K562 (cell line): ENCODE measurements around the gene CPM. TPM values are rescaled to one million over a fixed set of nuclear protein-coding genes. Genes with fewer than 3 reads are reported as not detected.

Experiments used
- ATAC-seq: fragments of 200-7000 bp; cut with Tn5 transposase; 3 replicates; pipeline ENCODE4 v1.9.1; 2020; ENCODE audit warnings: moderate library complexity
- BruUV-seq: library from RNA; stranded (reverse); fragments of 400-500 nt; replicated peaks from 2 replicates; lab custom pipeline; 2021; lab: Mats Ljungman, UMichigan
- CTCF ChIA-PET: fragments of 300-600 bp; formaldehyde crosslinking; extraction: SDS; loops from one replicate; lab custom pipeline; 2021; ENCODE audit warnings: low intra/inter-chr PET ratio; lab: Yijun Ruan, JAX
- POLR2A ChIA-PET: fragments of 300-600, 350-650 bp; sonication (Branson Sonifier 250); formaldehyde crosslinking; extraction: SDS; loops from one replicate; lab custom pipeline; 2021; ENCODE audit warnings: antibody characterized with exemption, inconsistent platforms; lab: Yijun Ruan, JAX
- DNase-seq, 4 experiments: peaks; one replicate each; pipeline versions ENCODE4 v3.0.0 to v3.0.0-alpha.2; 2011 to 2018; ENCODE audit warnings: low spot score in 3 of 4, mixed read lengths in 3 of 4; ENCODE audit errors: extremely low read depth in 1 of 4
- FAIRE-seq: peaks from 2 replicates; lab custom pipeline; 2011; peaks lifted over from hg19 to GRCh38; lab: Jason Lieb, UNC
- H2AFZ ChIP-seq: 2 replicates; pipeline ENCODE4 v1.6.0; 2011; ENCODE audit warnings: low read depth, low read length, control low read depth, inconsistent platforms
- H3K27ac ChIP-seq: fragments of 200-600 bp; 3 replicates; pipeline ENCODE4 v1.8.0; 2011; ENCODE audit warnings: low read depth, mild to moderate bottlenecking, control low read depth, inconsistent platforms, low read length, moderate library complexity, mixed read lengths; ENCODE audit errors: extremely low read depth
- H3K27me3 ChIP-seq, 2 experiments: fragments of 300-600 bp in 1 of 2; 2 replicates in 1 of 2; 3 replicates in 1 of 2; pipeline versions ENCODE4 v1.6.0 to v1.8.0; 2011; ENCODE audit warnings: inconsistent platforms in 2 of 2, low read length in 2 of 2, mild to moderate bottlenecking in 1 of 2, mixed read lengths in 1 of 2, moderate library complexity in 1 of 2; ENCODE audit not compliant: control insufficient read depth in 2 of 2, insufficient read depth in 2 of 2
- H3K36me3 ChIP-seq: fragments of 300-600 bp; 3 replicates; pipeline ENCODE4 v1.8.0; 2011; ENCODE audit warnings: mild to moderate bottlenecking, low read length, inconsistent platforms; ENCODE audit not compliant: control insufficient read depth, insufficient read depth
- H3K4me1 ChIP-seq, 2 experiments: fragments of 200-600 bp in 1 of 2; replicated peaks in 1 of 2; 2 replicates in 1 of 2; 3 replicates in 1 of 2; pipeline versions ENCODE4 v1.5.1 to v1.8.0; 2011; ENCODE audit warnings: inconsistent platforms in 2 of 2, low read length in 2 of 2, mild to moderate bottlenecking in 1 of 2, mixed read lengths in 1 of 2, moderate library complexity in 1 of 2; ENCODE audit not compliant: control insufficient read depth in 2 of 2, insufficient read depth in 2 of 2
- H3K4me2 ChIP-seq: 2 replicates; pipeline ENCODE4 v1.6.1; 2011; ENCODE audit warnings: low read length, control low read depth, inconsistent platforms, mixed read lengths; ENCODE audit not compliant: insufficient read depth
- H3K4me3 ChIP-seq: fragments of 200-600 bp; sonication (generic), shearing (Covaris generic); 2 replicates; pipeline ENCODE4 v1.5.1; 2016; ENCODE audit warnings: control low read depth, inconsistent platforms
- H3K79me2 ChIP-seq: fragments of 200-600 bp; 3 replicates; pipeline ENCODE4 v1.8.0; 2011; ENCODE audit warnings: low read length, inconsistent platforms; ENCODE audit not compliant: control insufficient read depth, insufficient read depth
- H3K9ac ChIP-seq, 2 experiments: 2 replicates each; pipeline versions ENCODE4 v1.6.0 to v1.6.1; 2011; ENCODE audit warnings: low read depth in 2 of 2, low read length in 2 of 2, control low read depth in 1 of 2, inconsistent platforms in 1 of 2, mild to moderate bottlenecking in 1 of 2, mixed read lengths in 1 of 2; ENCODE audit not compliant: insufficient read depth in 1 of 2
- H3K9me1 ChIP-seq: one replicate; pipeline ENCODE4 v1.6.0; 2011; ENCODE audit warnings: inconsistent platforms, mild to moderate bottlenecking, low read length, moderate library complexity; ENCODE audit not compliant: control insufficient read depth, insufficient read depth
- H3K9me3 ChIP-seq: replicated peaks from 2 replicates; pipeline ENCODE4 v1.5.1; 2011; ENCODE audit warnings: low read depth, low read length, inconsistent platforms; ENCODE audit not compliant: control insufficient read depth, insufficient read depth
- H4K20me1 ChIP-seq: replicated peaks from 2 replicates; pipeline ENCODE4 v1.6.1; 2011; ENCODE audit warnings: low read length, inconsistent platforms, mixed read lengths; ENCODE audit not compliant: control insufficient read depth, insufficient read depth
- BMI1 ChIP-seq: fragments of 150-350 bp; IDR thresholded peaks from 2 replicates; pipeline ENCODE4 v1.6.1; 2014; ENCODE audit warnings: low read length
- GATAD2B ChIP-seq: fragments of 450-650 bp; IDR thresholded peaks from 2 replicates; pipeline ENCODE4 v1.6.1; 2017; ENCODE audit warnings: mild to moderate bottlenecking, borderline replicate concordance
- POLR2A ChIP-seq: fragments of 450-650 bp; conservative IDR thresholded peaks from 2 replicates; pipeline ENCODE4 v1.6.1; 2016
- WGBS: fragments of 100-300 bp; shearing (Covaris generic); methylation state at CpG from one replicate; pipeline ENCODE4 v1.1.6; 2016; ENCODE audit warnings: low coverage, mixed read lengths; ENCODE audit not compliant: insufficient coverage; ENCODE audit errors: missing lambda C conversion rate; 5-methylcytosine and 5-hydroxymethylcytosine counted together
- in situ Hi-C: fragments of 300-500 bp; cut with MboI; formaldehyde crosslinking; loops from 4 replicates; pipeline ENCODE4 v1.15.0; 2018; ENCODE audit warnings: inconsistent platforms, mixed read lengths
- intact Hi-C: fragments of 100-400 bp; cut with micrococcal nuclease; formaldehyde crosslinking; loops from 2 replicates; pipeline ENCODE4 v1.14.2; 2022
- polyA plus RNA-seq, 8 experiments: library from polyadenylated mRNA; depleted of rRNA in 4 of 8; stranded (reverse) in 5 of 8; unstranded in 3 of 8; fragments of >200 nt; fragmentation: Nextera tagmentation in 2 of 8; fragmentation: Illumina TruSeq in 1 of 8; extraction: Ambion mirVana in 2 of 8; extraction: Trizol in 1 of 8; gene quantifications; 2 replicates each; pipeline versions ENCODE4 v1.2.1 to v1.2.3, GENCODE V29; 2011 to 2014; ENCODE audit warnings: inconsistent platforms in 1 of 8, missing spikeins in 1 of 8
- total RNA-seq, 7 experiments: library from RNA; depleted of rRNA in 6 of 7; stranded (reverse); fragments of >200 nt in 6 of 7; fragmentation: Illumina TruSeq in 2 of 7; extraction: Trizol in 2 of 7; gene quantifications; 2 replicates each; pipeline versions ENCODE4 v1.2.1 to v1.2.3, GENCODE V29; 2011 to 2021; ENCODE audit warnings: low replicate concordance in 1 of 7
- TF ChIP-seq, protein P1 (sequence below): fragments of 450-650 bp; IDR thresholded peaks from 2 replicates; pipeline ENCODE4 v1.6.1; 2016

Gene CPM
- total and polyA plus RNA-seq, 9 of the 15 experiments (the other 6 are each of a cell fraction or from before 2014, with no cell fraction given), result 0.31 TPM; not detected in 8

DNA sequence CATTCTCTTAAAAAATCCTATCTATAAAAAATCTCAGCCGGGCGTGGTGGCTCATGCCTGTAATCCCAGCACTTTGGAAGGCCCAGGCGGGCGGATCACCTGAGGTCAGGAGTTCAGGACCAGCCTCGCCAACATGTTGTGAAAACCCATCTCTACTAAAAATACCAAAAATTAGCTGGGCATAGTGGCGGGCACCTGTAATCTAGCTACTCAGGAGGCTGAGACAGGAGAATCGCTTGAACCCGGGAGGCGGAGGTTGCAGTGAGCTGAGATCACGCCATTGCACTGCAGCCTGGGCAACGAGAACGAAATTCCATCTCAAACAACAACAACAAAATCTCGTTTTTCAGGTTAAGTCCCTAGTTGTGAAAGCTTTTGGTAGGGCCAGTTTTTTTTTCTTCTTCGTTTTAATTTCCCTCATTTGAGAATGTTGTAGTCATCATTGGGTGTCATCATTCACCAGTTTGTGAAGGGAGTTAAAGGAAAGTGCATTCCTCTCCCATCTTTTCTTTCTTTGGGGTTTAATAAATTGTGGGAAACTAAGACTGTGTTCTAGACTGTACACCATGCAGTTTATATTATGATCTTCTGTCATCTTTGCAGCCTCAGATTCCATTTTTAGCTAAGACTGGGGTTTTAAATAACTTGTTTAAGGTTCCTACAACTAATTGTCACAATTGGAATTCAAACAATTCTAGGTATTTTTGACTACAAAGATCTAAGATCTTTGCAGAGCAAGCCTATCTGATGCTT, 101.0 kb downstream of the CPM start:
- no peaks in the 10 kb centered on the region; the same call in 1 of the 2 replicates for H4K20me1 ChIP-seq
- in situ Hi-C loops (no loop called here), intact Hi-C loops (no loop called here)
- DNase-seq (no peak), ATAC-seq (no peak), FAIRE-seq (no peak)
- no peak overlapping the region for H3K4me2 ChIP-seq
- H3K4me3 ChIP-seq, result no peak overlapping the region
- H3K4me1 ChIP-seq, result no peaks in the 10 kb centered on the region
- H3K9me1 ChIP-seq, result no peaks in the 10 kb centered on the region
- no peak overlapping the region for H3K27ac ChIP-seq
- H3K27me3 ChIP-seq, result no peaks in the 10 kb centered on the region
- no peak overlapping the region for H3K9ac ChIP-seq
- H3K79me2 ChIP-seq, result peaks cover 8% of the 10 kb centered on the region; the same call in 1 of the 3 replicates
- peaks cover 93% of the 10 kb centered on the region for H3K36me3 ChIP-seq
- ChIA-PET POLR2A (interaction anchor here (0.6 kb wide), 1 partner anchor 528 kb away, joined by 3 read pairs; no protein-coding TSS in a partner anchor), CTCF (no interaction called here)
- H3K9me3 ChIP-seq, result no peaks in the 10 kb centered on the region
- 94% methylated on average over 13 of the region's 14 CpGs for WGBS
- H2AFZ ChIP-seq, result no peak overlapping the region
- TF ChIP-seq GATAD2B, result no peak
- 0 out of 2 replicates have a peak, but pooled peaks have one; percentile 8 for TF ChIP-seq POLR2A
- BruUV-seq, result no TSS peak

DNA sequence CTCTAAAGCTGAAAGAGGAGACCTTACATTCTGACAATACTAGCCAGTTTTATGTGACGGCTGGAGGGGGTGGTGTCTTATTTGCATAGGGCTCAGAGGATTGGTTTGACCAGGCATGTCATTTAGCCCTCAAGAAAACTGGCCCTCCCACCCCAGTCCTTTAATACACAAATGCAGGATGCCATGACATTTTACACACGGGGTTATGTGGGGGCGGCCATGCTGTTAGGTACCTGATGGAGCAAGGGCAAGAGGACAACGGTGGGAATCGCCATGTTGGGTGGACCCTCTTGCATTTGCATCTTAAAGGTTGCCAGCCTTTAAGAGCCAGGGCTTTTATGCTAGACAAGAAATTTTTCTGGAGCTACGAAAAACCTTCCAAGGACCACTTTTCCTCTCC, 101.7 kb downstream of the CPM start:
- no peak for FAIRE-seq
- TF ChIP-seq, protein P1, sequence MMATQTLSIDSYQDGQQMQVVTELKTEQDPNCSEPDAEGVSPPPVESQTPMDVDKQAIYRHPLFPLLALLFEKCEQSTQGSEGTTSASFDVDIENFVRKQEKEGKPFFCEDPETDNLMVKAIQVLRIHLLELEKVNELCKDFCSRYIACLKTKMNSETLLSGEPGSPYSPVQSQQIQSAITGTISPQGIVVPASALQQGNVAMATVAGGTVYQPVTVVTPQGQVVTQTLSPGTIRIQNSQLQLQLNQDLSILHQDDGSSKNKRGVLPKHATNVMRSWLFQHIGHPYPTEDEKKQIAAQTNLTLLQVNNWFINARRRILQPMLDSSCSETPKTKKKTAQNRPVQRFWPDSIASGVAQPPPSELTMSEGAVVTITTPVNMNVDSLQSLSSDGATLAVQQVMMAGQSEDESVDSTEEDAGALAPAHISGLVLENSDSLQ, result peak; percentile 19; the same call in 1 of the 2 replicates
- no peak for TF ChIP-seq BMI1

More for the DNA sequence above, 101.7 kb downstream of the CPM start:
- Histone ChIP-seq H3K27me3 (no peaks in the 10 kb centered on the region), H3K36me3 (peaks cover 91% of the 10 kb centered on the region), H3K27ac (no peak overlapping the region), H4K20me1 (no peaks in the 10 kb centered on the region; the same call in 1 of the 2 replicates), H3K9me3 (no peaks in the 10 kb centered on the region), H3K9me1 (no peaks in the 10 kb centered on the region), H3K4me3 (no peak overlapping the region), H3K9ac (no peak overlapping the region), H2AFZ (no peak overlapping the region), H3K79me2 (peaks cover 8% of the 10 kb centered on the region; the same call in 1 of the 3 replicates), H3K4me1 (no peaks in the 10 kb centered on the region), H3K4me2 (no peak overlapping the region)
- intact Hi-C loops (no loop called here), in situ Hi-C loops (no loop called here)
- POLR2A ChIA-PET, result interaction anchor here (0.6 to 1.6 kb wide), 3 partner anchors 11 to 527 kb away, joined by 3 to 14 read pairs (median 5); no protein-coding TSS in a partner anchor
- CTCF ChIA-PET, result interaction anchor here (0.7 kb wide), 1 partner anchor 422 kb away, joined by 3 read pairs; no protein-coding TSS in a partner anchor
- ATAC-seq (peak; percentile 55), DNase-seq (no peak)
- 84% methylated on average over 6 of the region's 6 CpGs for WGBS
- no TSS peak for BruUV-seq
